Measurements from ENCODE around the gene LSM5. TPM values are rescaled to one million over a fixed set of nuclear protein-coding genes. Genes with fewer than 3 reads are reported as not detected.
"Not testable (repeated sequence)": the region's sequence is repeated elsewhere in the genome, so short reads cannot be mapped to it uniquely, and the experiment has no call there.

Gene LSM5
- total RNA-seq, 1 donor from 2014 or later: 80.0 TPM

- intact Hi-C loops (cut with micrococcal nuclease): not testable (repeated sequence)
These were observed 25.4 kb downstream of the LSM5 start for GRCh38 chr7:32464641-32465416.

GRCh38 chr7:32462977-32463376 is 27.2 kb downstream of the LSM5 start:
- intact Hi-C loops (cut with micrococcal nuclease): no loop called here

DNA sequence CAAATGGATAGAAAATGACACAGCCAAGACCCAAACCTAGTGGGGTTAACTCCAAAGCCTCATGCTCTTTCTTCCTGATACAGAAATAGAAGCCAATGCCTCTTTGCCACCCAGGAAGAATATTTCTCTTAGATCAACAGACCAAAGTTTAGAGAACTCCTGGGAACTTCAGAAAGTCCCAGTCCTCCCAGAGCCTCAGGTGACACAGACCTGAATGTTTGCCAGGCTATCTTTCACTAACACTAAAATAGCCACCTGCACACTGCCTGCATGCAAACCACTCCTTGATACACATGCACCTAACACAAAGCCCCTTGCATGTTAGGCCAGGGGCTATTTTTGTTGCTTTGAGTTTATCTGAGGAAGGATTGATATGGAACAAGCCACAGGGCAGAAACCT is 27.7 kb downstream of the LSM5 start:
- intact Hi-C loops (cut with micrococcal nuclease): no loop called here

DNA sequence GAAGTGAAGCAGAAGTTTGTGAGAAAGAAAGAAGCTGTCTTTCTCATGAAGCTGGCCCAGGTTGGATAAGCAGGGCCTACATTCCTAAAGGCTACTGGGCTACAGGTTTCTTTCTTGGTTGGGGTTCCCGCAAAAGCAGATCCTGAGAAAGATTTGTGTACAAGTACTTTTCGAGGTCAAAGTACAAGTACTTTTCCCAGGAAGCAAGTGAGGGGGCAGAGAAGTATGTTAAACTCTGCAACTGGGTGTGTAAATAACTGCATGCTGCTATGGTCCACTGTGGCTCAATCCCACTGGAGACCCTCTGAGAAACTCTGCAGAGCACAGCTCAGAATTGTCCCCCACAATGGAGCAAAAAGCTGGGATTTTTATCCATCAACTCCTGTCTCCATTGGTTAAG is 28.7 kb downstream of the LSM5 start:
- intact Hi-C loops (cut with micrococcal nuclease): no loop called here

- intact Hi-C loops (cut with micrococcal nuclease): no loop called here
These were observed 30.4 kb downstream of the LSM5 start for GRCh38 chr7:32459788-32460187.

DNA sequence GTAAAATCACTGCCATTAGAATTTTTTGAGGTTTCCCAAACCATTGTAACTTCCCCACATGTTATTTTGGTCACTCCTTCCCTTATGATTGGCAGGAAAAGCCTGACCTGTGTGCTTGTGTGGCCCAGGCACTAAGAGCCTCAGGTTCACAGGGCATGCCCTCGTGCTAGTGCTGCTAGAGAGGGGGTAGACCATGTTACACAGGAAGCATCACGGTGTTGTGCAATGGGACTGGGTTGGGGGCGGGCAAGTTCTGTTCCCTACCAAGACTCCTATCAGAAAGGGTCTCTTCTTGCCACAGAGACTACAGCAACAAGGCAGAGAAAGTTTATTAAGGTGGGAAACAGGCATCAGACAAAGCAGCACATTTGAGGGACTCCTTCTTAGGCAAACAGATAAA is 32.2 kb downstream of the LSM5 start:
- intact Hi-C loops (cut with micrococcal nuclease): no loop called here

DNA sequence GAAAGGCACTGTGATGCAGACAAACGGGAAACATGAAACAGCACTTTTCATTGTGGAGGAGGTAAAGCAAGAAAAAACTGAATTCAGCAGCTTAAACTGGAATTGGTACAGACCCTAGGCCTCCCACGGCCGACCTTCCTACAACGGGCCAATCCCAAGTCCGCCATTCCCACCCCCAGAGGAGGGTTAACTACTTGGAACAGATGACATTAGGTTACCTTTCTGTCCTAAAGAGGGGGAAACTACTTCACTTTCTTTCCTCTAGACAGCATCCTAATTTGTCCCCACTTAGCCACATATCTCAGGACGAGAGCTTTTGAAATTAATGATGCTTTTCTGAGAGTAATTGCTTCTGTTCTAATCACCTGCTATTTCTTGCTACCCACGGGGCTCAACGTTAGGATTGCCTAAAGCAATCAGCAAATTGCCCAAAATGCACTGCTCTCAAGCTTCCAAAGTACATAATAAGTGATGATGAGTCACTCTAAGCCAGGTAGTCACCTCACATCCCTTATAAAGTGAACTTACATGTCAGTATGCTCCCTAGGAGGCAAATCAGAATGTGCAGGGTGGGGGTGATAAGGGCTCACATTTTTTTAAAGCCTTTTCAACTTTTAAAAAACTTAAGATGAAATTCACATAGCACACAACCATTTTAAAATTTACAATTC is 36.7 kb downstream of the LSM5 start:
- intact Hi-C loops (cut with micrococcal nuclease): no loop called here

- intact Hi-C loops (cut with micrococcal nuclease): no loop called here
These were observed 43.0 kb downstream of the LSM5 start for GRCh38 chr7:32447218-32447617.

DNA sequence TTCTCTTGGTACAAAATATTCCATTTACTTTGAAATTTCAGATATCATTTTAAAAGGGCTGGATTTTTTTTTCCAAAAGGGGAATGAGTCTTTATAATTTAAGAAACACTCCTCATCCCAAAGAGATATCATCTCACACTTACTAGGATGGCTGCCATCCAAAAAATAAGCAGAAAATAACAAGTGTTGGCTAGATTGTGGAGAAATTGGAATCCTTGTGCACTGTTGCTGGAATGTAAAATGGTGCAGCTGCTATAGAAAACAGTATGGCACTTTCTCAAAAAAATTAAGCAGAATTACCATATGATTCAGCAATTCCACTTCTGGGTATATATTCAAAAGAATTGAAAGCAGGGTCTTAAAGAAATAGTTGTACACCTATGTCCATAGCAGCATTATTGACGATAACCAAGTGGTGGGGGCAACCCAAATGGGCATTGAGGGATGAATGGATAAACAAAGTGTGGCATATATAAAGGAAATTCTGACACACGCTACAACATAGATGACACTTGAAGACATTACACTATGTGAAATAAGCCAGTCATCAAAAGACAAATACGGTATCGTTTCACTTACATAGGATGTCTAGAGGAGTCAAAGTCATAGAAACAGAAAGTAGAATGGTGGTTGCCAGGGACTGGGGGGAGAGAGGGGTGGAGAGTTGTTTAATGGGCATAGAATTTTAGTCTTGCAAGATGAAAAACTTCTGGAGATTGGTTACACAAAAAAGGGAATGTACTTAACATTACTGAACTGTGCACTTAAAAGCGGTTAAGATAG is 53.8 kb downstream of the LSM5 start:
- intact Hi-C loops (cut with micrococcal nuclease): no loop called here

Other genes with a start within 250 kb of the LSM5 start
- 32.8 and 34.9 TPM in 2 replicates for gene AVL9, start 5.1 kb upstream of the LSM5 start, total RNA-seq

All from T-helper 2 cell treated with Interferon-gamma antibody and Interleukin-4, amounts not matched to agents 100 ng/mL and 5 ng/mL, for 36 hours (primary cell).